NAMALWA (cell line): ENCODE measurements around the gene OBSL1.

Experiments
- DNase-seq: peaks from one replicate; pipeline ENCODE4 v3.0.0-alpha.2; 2015; ENCODE audit warnings: low spot score

OBSL1 gene

DNA sequence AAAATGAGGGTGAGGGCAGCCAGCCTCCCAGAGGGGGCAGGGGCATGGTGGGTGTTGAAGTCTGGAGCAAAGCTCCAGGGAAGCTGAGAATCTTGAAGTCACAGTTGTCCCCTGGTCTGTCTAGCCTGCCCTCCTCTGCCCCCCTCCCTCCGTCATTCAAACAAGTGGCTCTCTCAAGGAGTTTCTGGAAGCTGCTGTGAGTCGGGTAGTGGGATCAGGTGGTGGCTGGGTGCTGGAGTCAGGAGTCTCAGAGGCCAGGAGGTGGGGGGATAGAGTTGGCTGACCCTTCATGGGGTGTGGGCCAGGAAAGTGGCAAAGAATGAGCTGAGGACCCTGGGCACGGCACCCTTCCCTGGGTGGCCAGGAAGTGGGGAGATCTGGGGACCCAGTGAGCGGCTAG is 57.6 kb downstream of the OBSL1 start:
- no peak for DNase-seq

DNA sequence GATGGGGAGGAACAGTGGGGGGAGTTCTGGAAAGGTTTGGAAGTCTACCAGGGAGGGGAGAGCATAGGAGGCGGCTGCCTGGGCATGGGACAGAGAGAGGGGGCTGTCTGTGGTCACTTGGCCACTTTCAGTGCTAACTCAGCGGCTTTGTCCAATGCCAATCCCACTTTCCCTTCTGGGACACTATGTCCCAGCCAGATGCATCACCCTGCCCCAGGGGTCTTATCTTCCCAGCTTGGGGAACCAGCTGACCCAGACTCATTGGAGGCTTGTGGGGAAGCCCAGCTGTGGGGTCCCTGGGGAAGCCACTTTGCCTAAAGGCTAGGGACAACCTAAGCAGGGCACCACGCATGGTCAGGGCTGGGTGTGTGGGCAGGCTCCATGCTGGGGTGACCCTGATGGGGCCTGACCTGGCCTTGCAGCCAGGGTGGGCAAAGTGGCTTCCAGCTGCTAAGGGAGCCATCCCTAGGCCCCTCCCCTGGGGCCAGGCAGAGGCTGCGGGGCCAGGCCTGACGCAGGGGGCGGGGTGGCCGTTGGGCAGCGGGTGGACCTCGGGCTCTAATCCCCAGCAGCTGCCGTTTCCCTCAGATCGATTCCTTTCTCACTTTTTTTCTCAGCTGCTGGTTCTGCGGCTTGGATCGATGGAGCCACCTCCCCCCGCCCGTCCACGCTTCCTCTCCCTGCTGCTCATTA is 58.7 kb downstream of the OBSL1 start:
- DNase-seq = no peak

DNA sequence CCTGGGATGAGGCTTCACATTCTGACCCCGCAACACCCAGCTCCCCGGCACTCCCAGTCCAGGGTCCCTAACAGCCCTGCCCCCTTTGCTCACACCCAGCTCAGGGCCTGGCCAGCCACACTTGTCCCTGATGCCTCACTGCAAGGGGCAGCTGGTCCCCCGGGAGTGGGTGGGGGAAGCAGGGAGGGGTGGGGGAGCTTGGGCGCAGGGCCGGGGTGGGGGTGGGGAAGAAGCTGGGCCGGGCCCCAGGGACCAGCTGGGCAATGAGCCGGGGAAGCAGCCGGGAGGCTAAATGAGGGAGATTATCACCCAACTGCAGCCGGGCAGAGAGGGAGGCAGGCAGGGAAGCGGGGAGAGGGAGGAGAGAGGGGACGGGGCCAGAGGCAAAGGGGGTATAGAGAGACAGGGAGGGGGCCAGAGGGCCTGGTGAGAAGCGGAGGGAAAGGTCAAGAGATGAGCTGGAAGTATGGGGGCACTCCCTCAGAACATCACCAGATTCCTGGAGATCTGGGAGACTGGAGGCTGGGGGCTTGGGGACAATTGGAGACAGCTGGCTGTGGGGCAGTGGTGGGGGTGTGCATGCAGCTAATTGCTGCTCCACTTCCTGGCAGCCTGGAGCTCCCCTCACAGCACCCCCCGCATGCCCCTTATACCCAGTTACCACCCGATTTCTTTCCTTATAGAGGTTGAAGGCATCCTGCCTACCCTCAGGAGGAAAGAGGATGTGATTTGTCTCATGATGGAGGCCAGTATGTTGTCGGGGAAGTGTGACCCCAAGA is 59.6 kb downstream of the OBSL1 start:
- no peak for DNase-seq

DNA sequence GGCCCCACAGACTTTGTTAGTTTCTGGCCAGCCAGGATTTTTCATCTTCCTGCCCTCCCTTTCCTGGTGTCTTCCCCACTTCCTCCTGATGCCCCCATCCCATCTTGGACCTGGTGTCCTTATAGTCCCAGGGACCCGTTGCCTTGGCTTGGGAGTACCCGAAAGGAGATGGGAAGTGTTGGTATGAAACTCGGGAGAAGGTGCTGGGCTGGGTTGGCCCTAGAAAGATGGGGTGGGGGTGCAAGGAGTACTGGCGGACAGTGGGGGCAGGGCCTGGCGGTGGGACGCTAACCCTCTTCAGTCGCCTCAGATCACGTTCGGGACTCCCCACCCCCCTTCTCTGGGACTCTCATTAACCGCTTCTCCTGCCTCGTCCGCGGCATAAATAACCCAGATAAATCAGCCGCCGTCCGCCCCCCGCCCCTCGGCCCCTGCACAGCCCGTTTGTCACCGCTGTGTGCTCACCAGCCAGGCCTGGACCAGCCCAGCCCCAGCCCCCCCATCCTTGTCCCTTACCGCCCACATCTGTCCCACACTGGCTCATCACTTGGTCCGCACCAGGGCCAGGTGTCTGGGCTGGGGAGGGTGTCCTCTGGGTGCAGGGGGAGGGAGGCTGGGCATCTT is 60.7 kb downstream of the OBSL1 start:
- DNase-seq = no peak

DNA sequence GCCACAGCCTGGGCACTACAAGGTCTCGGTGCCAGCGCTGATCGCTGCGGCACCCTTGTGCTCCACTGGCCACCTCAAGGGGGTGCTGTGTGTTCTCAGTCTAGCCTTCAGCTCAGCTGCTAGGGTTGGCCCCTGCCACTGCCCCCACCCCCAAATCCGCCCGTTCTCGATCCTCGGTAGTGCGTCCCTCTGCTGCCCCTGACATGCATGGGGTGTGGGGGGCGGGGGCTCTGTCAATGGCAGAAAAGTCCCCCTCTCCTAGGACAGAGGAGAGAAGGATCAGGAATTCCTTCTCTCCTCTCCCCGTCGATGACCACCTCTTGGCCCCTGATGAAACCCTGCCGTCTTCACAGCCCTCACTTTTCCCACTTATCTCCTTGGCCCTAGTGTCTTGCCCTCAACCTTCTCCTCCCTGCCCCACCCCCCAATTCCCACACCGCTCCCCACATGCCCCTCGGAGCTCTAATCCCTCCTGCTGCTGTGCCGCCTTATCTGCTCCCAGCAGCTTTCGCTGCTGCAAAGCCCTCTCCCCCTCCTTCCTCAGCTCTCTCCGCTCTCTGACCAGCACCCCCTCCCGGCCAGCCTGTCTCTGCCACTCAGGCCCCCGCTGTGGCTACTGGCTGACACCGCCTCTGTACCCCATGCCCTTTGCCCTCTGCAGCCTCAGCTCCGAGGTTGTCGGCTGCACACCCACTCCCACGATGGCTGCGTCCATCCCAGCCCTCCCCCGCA is 61.4 kb downstream of the OBSL1 start:
- peak; percentile 70 for DNase-seq

DNA sequence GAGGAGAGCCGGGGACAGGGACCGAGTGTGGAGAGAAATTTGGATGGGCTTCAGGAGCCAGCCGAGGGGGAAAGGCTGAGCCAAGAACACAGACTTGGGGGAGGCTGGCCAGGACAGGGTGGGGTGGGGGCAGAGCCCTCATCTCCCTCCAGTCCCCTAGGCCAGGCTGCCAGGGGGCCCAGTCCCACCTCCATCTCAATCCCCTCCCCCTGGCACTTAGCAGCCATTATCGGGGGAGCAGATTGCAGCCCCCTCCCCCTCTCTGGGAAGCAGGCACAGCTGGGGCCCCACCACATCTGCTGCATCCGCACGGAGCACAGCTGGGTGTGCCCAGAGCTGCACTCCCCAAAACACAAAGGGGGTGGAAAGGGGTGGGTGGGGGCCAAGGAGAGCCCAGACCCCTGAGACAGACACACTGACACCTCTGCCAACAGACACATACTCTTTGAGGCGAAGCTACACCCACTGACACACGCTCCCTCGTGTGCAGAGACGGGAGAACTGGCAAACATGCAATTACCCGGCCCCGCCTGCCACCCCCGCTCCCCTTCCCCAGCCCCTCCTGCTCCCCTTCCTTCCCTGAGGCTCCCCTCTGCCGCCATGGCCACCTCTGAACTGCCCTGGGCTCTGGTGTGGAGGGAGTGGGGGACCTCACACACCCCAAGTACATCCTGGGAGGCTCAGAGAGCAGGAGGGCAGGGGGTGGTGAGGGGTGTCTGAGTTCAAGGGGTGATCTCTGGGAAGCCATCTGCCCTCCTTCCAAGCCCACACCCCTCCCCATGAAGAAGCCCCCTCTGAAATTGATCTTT is 62.2 kb downstream of the OBSL1 start:
- DNase-seq = no peak

DNA sequence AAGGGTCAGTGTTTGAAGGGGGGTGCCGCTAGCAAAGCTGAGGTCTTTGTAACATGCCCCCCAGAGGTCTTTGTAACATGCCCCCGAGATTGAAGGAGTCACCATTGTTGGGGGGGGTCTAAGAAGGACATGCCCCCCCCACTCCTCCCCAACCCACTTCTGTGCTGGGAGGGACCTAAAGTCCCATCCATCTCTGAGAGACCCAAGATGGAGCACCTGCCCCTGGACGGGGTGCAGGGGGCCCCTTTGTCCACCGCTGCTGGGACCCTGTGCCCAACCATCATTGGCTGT is 63.0 kb downstream of the OBSL1 start:
- DNase-seq = no peak

DNA sequence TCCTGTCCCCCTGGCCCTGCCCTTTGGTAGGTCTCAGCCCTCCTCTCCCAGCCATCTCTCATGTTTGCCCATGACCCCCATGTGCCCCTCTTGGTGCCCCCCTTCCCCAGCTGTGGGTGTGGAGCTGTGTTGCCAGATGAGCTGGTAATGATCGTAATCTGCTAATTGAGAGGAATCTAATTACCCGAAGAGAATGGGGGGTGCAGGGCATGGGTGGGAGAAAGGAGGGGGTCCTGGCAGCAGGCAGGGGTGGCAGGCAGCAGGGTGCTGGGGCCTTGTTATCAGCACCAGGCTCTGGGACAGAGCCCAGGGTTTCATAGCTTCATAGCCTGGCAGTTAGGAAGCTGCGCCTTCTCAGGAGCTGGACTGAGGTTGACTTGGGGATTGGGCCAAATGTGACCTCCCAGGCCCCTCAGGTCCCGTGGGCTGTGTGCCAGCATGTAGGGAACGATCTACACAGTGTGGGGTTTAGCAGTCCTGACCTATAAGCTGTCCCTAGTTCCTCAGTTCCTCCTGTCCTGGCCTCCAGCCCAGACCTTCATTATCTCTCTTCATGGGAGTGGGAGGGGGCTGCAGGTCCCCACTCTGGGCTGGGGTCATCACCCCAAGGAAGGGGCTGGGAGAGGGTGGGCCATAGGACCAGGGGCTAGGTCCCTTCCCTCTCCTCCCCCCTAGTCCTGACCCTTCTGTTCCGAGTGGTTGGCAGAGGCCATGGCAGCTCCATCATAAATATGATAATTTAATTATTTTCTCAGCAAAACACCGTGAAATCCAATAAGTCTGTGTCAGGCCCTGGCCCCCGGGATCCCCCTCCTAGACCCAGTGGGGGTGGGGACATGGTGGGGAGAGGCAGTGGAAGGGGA is 63.5 kb downstream of the OBSL1 start:
- no peak for DNase-seq

DNA sequence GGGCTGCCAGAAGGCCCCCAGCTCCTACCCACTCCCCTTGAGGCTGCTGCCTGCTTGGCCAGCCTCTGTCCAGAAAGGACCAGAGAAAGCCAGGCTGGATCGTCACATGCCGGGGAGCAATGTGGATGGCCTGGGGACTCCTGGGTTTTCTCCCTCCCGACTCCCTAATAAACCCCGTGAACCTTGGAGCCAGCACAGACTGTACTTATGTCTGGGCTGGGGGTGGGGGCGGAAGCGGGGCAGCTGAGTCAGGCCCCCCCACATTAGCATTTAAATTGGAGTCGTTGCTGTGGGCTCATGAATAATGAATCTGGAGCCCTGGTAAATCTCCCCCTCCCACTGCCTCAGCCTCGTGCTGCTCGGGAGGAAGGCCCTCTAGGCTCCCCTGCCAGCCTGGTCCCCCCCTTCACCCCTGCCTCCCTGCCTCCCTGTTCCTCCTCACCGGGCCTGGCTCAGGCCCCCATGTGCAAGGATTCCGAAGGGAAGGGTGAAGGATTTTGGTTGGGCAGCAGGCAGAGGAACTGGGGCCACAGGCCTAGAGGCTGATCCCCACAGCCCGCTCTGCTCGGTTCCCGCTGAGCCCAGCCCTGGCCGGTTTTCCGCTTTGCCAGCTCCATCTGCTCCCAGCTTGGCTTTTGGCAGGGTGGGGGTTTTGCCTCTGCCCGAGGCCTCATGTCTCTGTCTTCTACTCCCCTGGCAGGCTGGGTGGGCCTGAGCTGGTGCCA is 64.4 kb downstream of the OBSL1 start:
- DNase-seq = no peak

DNA sequence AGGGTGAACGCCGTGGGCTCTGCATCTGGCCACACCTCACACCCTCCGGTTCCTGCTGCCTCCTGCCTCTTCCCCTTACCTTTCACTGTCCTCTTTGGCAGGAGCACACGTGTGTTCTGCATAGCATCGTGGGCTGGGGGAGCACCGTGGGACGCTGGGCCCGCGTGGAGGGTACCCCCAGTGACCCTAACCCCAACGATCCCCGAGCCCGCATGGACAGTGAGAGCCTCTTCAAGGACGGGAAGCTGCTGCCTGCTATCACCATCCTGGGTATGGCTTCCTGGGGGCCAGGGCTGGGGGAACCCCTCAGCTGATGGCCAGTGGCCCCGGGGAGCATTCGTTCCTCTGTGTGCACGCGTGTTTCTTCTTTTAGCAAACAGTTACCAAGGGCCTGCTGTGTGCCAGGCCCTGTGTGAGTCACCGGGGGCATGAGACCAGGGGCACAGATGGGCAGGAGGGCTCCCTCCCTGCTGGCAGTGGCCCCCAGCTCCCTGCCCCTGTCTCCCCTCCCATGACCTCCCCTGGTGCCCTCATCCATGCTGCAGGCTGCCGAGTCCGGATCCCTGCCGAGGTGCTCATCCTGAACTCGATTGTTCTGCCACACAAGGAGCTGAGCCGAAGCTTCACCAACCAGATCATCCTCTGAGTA is 65.1 kb downstream of the OBSL1 start:
- no peak for DNase-seq

DNA sequence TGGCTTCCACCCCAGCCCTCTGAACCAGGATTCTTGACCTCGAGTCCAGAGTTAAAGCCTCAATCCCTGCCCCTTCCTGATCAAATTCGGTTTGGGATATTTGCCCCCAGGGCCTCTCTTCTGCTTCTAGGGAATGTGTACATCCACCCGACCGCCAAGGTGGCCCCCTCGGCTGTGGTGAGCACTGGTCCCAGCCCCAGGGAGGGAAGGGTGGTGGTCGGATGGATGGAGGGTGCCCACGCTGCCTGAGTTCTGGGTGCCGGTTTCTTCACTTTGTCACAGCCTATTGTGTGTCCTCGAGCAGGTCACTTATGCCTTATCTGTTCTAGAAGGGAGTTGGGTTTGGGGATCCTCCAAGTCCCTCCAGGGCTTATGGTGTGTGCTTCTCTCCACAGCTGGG is 65.8 kb downstream of the OBSL1 start:
- DNase-seq = no peak

DNA sequence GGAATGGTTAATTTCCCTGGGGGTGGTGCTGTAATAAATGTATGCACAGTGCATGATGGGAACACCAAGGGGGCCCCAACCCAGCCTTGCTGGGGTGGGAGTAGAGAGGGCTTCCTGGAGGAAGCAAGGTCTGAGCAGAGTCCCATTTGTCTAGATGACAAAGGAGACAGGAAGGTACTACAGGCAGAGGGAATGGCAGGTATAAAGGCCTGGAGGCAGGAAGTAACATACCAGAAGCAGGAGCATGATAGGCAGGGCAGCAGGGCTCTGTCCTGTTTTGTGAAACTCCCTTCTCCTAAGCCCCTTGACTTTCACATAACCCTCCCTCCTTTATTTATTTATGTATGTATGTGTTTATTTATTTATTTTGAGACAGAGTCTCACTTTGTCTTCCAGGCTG is 68.7 kb downstream of the OBSL1 start:
- no peak for DNase-seq

DNA sequence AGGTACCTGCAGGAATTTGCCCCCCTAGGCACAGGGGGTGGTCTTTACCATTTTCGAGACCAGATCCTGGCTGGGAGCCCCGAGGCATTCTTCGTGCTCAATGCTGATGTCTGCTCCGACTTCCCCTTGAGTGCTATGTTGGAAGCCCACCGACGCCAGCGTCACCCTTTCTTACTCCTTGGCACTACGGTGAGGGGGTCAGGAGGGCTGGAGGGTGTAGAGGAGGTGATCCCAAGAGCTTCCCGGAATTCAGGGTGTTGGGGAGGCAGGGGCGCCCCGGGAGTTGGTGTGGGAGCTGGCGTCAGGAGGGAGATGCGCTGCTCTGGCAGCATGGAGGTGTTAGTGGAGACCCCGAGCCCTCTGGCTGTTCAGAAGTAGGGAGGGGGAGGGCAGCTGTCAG is 69.5 kb downstream of the OBSL1 start:
- no peak for DNase-seq
